GM12801 (cell line): ENCODE measurements around the gene DEFB124.

Experiments
- TF ChIP-seq, protein P1 (sequence below): IDR thresholded peaks from one replicate; pipeline ENCODE4 v1.5.1; 2011; ENCODE audit warnings: control low read depth; ENCODE audit not compliant: insufficient read length; ENCODE audit errors: extremely low read depth

Gene DEFB124

DNA sequence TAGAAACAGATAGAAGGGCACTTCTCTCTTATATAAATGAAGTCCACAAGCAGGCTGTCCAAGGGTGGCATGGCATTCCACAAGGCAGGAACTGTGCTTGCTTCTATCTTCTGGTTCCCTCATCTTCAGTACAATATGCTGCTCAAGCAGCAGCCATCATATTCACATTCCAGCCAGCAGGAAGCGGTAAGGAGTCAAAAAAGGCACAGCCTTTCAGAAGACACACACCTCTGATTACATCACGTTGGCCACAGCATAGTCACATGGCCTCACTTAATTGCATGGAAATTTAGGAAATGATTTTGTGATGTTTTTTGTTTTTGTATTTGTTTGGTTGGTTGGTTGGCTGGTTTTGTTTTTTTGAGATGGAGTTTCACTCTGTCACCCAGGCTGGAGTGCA lies 19.2 kb upstream of the DEFB124 start:
- TF ChIP-seq, protein P1, sequence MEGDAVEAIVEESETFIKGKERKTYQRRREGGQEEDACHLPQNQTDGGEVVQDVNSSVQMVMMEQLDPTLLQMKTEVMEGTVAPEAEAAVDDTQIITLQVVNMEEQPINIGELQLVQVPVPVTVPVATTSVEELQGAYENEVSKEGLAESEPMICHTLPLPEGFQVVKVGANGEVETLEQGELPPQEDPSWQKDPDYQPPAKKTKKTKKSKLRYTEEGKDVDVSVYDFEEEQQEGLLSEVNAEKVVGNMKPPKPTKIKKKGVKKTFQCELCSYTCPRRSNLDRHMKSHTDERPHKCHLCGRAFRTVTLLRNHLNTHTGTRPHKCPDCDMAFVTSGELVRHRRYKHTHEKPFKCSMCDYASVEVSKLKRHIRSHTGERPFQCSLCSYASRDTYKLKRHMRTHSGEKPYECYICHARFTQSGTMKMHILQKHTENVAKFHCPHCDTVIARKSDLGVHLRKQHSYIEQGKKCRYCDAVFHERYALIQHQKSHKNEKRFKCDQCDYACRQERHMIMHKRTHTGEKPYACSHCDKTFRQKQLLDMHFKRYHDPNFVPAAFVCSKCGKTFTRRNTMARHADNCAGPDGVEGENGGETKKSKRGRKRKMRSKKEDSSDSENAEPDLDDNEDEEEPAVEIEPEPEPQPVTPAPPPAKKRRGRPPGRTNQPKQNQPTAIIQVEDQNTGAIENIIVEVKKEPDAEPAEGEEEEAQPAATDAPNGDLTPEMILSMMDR = no peak

DNA sequence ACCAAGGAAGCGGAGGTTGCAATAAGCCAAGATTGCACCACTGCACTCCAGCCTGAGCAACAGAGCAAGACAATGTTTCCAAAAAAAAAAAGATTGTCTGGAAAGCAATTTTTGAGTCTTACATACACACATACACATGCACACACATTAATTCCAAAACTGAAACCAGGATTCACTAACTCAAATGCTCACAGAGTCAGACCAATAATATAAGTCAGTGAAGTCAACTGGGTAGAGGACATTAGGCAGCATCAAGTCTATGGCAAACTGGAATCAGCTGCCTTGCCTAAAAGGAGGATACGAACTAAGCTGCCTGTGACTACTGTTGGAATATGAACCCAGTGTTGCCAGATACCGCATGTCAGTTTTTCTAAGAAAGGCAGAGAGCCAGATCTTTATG lies 15.8 kb upstream of the DEFB124 start:
- TF ChIP-seq, protein P1 = no peak

DNA sequence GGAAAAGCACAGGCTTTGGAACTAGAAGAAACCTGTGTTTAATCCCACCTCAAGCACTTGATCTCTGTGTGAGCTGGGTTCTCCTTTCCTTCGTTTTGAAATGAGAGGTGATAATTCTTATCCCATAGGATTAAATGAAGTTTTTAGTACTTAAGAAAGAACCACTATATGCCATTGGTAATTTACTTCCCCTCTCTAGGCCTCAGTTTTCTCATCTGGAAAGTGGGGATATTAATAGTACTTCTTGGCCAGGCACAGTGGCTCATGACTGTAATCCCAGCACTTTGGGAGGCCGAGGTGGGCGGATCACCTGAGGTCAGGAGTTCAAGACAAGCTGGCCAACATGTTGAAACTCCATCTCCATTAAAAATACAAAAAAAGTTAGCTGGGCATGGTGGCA lies 14.2 kb upstream of the DEFB124 start:
- TF ChIP-seq, protein P1 = no peak

DNA sequence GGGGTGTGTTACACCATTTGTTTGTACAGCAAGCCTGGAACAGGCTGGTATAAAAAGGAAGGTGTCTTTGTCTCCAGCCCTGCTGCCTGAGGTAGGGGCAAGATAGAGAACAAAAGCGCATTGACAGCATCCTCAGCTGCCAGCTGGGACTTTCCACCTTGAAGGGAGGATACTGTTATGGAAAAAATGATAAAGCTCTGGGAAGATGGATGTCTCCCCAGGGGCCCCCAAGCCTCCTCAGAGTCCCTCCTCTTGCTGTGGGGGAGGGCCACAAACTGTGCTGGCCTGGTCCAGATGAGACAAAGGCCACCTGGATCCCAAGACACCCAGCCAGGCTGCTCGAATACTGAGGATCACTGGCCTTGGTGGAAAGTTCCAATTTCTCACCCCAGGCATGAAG lies 13.2 kb upstream of the DEFB124 start:
- TF ChIP-seq, protein P1 = no peak

DNA sequence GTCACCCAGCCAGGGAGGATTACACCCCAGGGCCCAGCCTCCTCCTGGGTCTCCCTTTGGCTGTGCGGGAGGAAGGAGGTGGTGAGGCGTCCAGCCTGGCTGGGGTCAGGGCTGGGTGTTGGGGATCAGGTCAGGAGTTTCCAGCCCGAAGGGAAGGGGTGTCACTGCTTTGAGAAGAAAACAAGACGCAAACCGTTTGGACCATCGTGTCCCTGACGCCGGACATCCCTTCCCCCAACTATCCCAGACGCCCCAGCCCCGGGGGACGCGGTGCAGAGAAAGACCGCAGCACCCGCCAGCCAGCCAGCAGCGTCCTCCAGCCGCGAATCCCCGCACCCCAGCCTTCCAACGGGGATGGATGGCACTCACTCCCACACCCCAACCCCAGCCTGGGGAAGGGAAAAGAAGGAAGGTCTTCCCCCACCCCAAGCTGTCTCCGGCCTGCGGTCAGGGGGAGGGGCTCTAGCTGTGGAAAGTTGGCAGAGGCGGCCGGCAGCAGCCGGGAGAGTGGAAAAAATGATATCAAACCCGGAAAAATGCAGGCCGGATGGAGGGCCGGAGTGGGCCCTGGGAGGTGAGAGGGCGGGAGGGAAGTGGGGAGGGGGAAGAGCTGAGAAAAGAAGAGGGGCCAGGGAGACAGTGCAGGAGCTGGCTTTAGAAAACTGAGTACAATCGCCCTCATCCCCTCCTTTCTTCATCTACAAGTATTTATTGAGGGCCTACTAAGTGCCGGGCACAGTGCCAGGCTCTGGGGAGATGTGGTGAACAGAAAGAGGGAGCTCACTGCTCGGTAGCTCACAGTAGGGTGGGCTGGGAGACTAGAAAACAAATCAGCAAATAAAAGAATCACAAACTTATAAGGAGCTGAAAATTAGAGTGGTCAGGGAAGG lies 10.8 kb upstream of the DEFB124 start:
- TF ChIP-seq, protein P1 = no peak

DNA sequence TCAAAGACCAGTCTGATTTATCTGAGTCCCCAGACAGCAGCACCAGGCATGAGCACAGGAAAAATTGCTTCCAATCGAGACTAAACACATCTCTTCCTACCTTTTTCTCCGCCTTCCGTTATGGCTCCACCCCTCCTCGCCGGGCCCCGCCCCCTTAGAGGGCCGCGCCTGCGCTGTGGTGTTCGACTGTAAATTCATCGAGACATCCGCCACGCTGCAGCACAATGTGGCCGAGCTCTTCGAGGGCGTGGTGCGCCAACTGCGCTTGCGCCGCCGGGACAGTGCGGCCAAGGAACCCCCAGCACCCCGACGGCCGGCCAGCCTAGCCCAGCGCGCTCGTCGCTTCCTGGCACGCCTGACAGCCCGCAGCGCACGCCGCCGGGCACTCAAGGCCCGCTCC lies 9.1 kb upstream of the DEFB124 start:
- TF ChIP-seq, protein P1 = no peak

DNA sequence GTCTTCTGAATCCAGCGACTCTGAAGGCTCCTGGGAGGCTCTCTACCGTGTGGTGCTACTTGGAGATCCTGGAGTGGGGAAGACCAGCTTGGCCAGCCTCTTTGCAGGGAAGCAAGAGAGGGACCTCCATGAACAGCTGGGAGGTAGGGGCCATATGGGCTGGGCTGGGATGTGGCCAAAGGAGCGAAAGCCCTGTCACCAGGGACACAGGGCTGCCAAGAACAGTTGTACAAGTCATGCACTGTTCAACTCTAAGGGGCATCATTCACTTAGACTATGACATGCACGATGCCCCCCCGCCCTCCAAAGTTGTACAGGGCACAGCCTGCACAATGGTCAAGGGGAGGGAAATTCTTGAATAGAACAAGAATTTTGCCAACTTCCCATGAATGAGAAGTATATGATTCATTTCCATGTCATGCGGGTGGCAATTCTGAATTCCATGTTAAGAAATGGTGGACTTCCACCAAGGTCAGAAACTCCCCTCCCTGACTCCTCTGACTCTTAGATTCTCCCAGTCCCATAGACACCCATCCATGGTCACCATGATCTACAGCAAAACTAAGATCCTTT lies 1.8 kb upstream of the DEFB124 start:
- TF ChIP-seq, protein P1 = no peak
